ENCODE results near the gene TAB2.
"Not testable (repeated sequence)": the region's sequence is repeated elsewhere in the genome, so short reads cannot be mapped to it uniquely, and the experiment has no call there.

TAB2 gene

GRCh38 chr6:149334682-149335160 is 17.2 kb downstream of the TAB2 start:
- peak; percentile 87 for DNase-seq

- DNase-seq = peak; percentile 85
Observed at GRCh38 chr6:149335924-149336608, 18.6 kb downstream of the TAB2 start.

GRCh38 chr6:149336609-149336928 is 19.1 kb downstream of the TAB2 start:
- no peak for DNase-seq

GRCh38 chr6:149337320-149337719 is 19.8 kb downstream of the TAB2 start:
- no peak for DNase-seq

- DNase-seq = no peak
Observed at GRCh38 chr6:149340200-149340599, 22.7 kb downstream of the TAB2 start.

GRCh38 chr6:149342525-149342924 is 25.0 kb downstream of the TAB2 start:
- DNase-seq = no peak

- no peak for DNase-seq
Observed at GRCh38 chr6:149343501-149343900, 26.0 kb downstream of the TAB2 start.

GRCh38 chr6:149346078-149346477 is 28.6 kb downstream of the TAB2 start:
- no peak for DNase-seq

GRCh38 chr6:149347067-149347466 is 29.6 kb downstream of the TAB2 start:
- no peak for DNase-seq

GRCh38 chr6:149349279-149349678 is 31.8 kb downstream of the TAB2 start:
- DNase-seq = not testable (repeated sequence)

GRCh38 chr6:149354009-149354408 is 36.5 kb downstream of the TAB2 start:
- no peak for DNase-seq

- DNase-seq = no peak
Observed at GRCh38 chr6:149356081-149356750, 38.7 kb downstream of the TAB2 start.

GRCh38 chr6:149357726-149358538 is 40.4 kb downstream of the TAB2 start:
- no peak for DNase-seq

GRCh38 chr6:149359440-149359839 is 41.9 kb downstream of the TAB2 start:
- DNase-seq = no peak

- DNase-seq = no peak
Observed at GRCh38 chr6:149360536-149360935, 43.0 kb downstream of the TAB2 start.

GRCh38 chr6:149362289-149362688 is 44.8 kb downstream of the TAB2 start:
- no peak for DNase-seq

- DNase-seq = peak; percentile 6
Observed at GRCh38 chr6:149363154-149363553, 45.6 kb downstream of the TAB2 start.

- no peak for DNase-seq
Observed at GRCh38 chr6:149364557-149364956, 47.0 kb downstream of the TAB2 start.

GRCh38 chr6:149365197-149365596 is 47.7 kb downstream of the TAB2 start:
- no peak for DNase-seq

- DNase-seq = no peak
Observed at GRCh38 chr6:149366267-149366921, 48.9 kb downstream of the TAB2 start.

- no peak for DNase-seq
Observed at GRCh38 chr6:149368065-149368464, 50.6 kb downstream of the TAB2 start.

- DNase-seq = no peak
Observed at GRCh38 chr6:149371154-149371553, 53.6 kb downstream of the TAB2 start.

- no peak for DNase-seq
Observed at GRCh38 chr6:149372062-149372461, 54.5 kb downstream of the TAB2 start.

All from kidney glomerular epithelial cell (primary cell).